Suppressor macrophage treated with lipopolysaccharide for 4 hours (primary cell): ENCODE measurements around the gene ZNF580.

Experiments used
- DNase-seq: peaks from one replicate; pipeline ENCODE4 v3.0.0-alpha.2; 2020

The ZNF580 gene

GRCh38 chr19:55681131-55682092 is 40.6 kb downstream of the ZNF580 start:
- no peak for DNase-seq

GRCh38 chr19:55683449-55684261 is 42.9 kb downstream of the ZNF580 start:
- DNase-seq, result no peak

DNA sequence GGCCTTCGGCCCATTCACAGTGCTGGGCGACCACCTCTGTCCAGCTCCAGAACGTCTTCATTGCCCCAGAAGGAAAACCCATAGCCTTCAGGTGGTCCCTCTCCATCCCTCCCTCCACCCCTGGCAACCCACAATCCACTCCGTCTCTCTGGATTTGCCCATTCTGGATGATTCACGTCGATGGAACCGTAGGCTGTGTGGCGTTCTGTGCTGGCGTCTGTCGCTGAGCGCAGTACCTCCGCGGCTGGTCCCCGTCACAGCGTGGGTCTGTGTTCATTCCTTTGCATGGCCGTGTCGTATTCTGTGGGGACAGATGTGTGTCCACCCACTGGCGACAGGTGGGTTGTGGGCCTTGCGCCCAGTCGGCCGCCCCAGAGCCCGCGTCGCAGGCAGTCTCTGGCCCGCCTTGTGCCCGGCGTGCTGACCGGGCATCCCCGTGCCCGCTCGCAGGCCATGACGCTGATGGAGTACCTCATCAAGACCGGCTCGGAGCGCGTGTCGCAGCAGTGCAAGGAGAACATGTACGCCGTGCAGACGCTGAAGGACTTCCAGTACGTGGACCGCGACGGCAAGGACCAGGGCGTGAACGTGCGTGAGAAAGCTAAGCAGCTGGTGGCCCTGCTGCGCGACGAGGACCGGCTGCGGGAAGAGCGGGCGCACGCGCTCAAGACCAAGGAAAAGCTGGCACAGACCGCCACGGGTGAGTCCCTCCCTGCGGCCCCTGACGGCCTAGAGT is 44.3 kb downstream of the ZNF580 start:
- no peak for DNase-seq

DNA sequence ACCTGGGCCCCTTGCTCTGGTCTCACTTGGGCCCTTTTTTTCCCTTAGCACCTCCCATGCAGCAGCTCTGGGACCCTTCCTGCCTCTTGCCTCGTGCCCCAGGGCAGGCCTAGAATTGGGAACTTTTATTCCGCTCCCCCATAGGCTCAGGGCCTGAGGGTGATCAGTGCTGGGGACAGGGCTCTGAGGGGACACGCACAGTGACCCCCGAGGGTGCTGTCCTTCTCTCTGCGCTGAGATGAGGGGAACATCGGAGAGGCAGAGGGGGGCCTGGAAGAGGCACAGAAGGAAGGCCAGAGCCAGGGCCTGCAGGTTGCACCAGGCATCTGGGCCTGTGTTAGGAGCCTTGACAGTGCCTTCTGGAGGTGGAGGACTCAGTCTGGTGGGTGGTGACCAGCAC is 45.0 kb downstream of the ZNF580 start:
- no peak for DNase-seq

- DNase-seq, result no peak
Observed at GRCh38 chr19:55686311-55687050, 45.7 kb downstream of the ZNF580 start.

- DNase-seq, result no peak
Observed at GRCh38 chr19:55687281-55688201, 46.7 kb downstream of the ZNF580 start.

- DNase-seq, result no peak
Observed at GRCh38 chr19:55688422-55689218, 47.8 kb downstream of the ZNF580 start.

GRCh38 chr19:55689411-55690108 is 48.8 kb downstream of the ZNF580 start:
- no peak for DNase-seq

- DNase-seq, result no peak
Observed at GRCh38 chr19:55690109-55690768, 49.4 kb downstream of the ZNF580 start.

GRCh38 chr19:55690769-55691545 is 50.2 kb downstream of the ZNF580 start:
- DNase-seq, result no peak

- DNase-seq, result no peak
Observed at GRCh38 chr19:55691561-55692481, 51.0 kb downstream of the ZNF580 start.

GRCh38 chr19:55692681-55693081 is 51.9 kb downstream of the ZNF580 start:
- DNase-seq, result no peak
